G401 (cell line): ENCODE results near the gene NAP1L2. TPM values are rescaled to one million over a fixed set of nuclear protein-coding genes. Genes with fewer than 3 reads are reported as not detected.
"Not testable (repeated sequence)": the region's sequence is repeated elsewhere in the genome, so short reads cannot be mapped to it uniquely, and the experiment has no call there.

Source experiments
- DNase-seq: peaks from one replicate; pipeline ENCODE4 v3.0.0-alpha.2; 2015; ENCODE audit warnings: low spot score
- in situ Hi-C: cut with HindIII; loops from 2 replicates; pipeline ENCODE4 v1.10.0; 2016; ENCODE audit warnings: low sequenced_read_pairs, mixed read lengths
- total RNA-seq: library from RNA; depleted of rRNA; stranded (reverse); fragments of >200 nt; shearing (Covaris generic); gene quantifications from 2 replicates; pipeline ENCODE4 v1.2.3, GENCODE V29; 2014; rRNA removed

NAP1L2 gene, protein sequence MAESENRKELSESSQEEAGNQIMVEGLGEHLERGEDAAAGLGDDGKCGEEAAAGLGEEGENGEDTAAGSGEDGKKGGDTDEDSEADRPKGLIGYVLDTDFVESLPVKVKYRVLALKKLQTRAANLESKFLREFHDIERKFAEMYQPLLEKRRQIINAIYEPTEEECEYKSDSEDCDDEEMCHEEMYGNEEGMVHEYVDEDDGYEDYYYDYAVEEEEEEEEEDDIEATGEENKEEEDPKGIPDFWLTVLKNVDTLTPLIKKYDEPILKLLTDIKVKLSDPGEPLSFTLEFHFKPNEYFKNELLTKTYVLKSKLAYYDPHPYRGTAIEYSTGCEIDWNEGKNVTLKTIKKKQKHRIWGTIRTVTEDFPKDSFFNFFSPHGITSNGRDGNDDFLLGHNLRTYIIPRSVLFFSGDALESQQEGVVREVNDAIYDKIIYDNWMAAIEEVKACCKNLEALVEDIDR
- total RNA-seq, result 0.86 TPM in 1 of 2 replicates, not detected in the other

- in situ Hi-C loops, result no loop called here
- DNase-seq, result peak; percentile 95
Measured at GRCh38 chrX:73214426-73215094, at the start of gene NAP1L2. Gene NAP1L2, minus strand, starts transcription at chrX:73214851. Its CDS starts 359 bp downstream, at chrX:73214492.

- in situ Hi-C loops, result no loop called here
- peak; percentile 59 for DNase-seq
Measured at GRCh38 chrX:73262991-73263390, 48.3 kb upstream of the NAP1L2 start.

DNA sequence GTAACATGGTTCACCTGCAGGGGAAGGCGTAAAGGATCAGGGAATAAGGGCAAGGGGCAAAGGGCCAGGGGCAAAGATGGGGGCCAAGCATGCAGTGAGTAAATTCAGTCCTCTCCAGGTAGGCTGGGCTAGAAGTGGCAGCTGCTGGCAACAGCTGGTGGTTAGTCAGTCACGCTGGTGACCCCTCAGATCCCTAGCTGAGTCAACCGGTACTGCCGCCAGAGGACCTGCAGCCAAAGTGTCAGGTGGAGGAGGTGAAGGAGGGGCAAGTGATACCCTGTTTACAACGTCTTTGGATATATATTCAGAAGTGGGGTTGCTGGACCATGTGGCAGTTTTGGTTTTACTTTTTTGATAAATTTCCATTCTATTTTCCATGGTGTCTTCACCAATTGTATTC is 24.6 kb upstream of the NAP1L2 start:
- DNase-seq, result no peak
- in situ Hi-C loops, result no loop called here

- in situ Hi-C loops, result no loop called here
- peak; percentile 54 for DNase-seq
Measured at GRCh38 chrX:73217621-73218020, 3.0 kb upstream of the NAP1L2 start.

- in situ Hi-C loops, result no loop called here
- peak; percentile 44 for DNase-seq
Measured at GRCh38 chrX:73215246-73215645, 595 bp upstream of the NAP1L2 start.

- in situ Hi-C loops, result no loop called here
- DNase-seq, result peak; percentile 41
Measured at GRCh38 chrX:73213734-73214425, 771 bp downstream of the NAP1L2 start.

GRCh38 chrX:73206366-73206765 is 8.3 kb downstream of the NAP1L2 start:
- DNase-seq, result no peak

DNA sequence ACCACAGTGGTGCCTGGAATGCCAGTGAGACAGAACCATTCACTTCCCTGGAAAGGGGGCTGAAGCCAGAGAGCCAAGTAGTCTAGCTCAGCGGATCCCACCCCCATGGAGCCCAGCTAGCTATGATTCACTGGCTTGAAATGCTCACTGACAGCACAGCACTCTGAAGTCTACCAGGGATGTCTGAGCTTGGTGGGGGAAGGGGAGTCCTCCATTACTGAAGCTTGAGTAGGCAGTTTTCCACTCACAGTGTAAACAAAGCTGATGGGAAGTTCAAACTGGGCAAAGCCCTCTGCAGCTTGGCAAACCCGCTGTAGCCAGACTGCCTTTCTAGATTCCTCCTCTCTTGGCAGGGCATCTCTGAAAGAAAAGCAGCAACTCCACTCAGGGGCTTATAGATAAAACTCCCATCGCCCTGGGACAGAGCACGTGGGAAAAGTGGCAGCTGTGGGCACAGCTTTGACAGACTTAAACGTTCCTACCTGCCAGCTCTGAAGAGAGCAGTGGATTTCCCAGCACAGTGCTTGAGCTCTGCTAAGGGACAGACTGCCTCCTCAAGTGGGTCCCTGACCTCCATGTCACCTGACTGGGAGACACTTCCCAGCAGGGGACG is 32.0 kb downstream of the NAP1L2 start:
- in situ Hi-C loops, result no loop called here
- no peak for DNase-seq

More at GRCh38 chrX:73206366-73206765, 8.3 kb downstream of the NAP1L2 start:
- in situ Hi-C loops, result no loop called here

GRCh38 chrX:73168945-73169344 is 45.7 kb downstream of the NAP1L2 start:
- DNase-seq, in situ Hi-C loops: not testable (repeated sequence)

Other genes with a start within 250 kb of the NAP1L2 start
- gene PABPC1L2B, start 211.9 kb downstream of the NAP1L2 start, total RNA-seq, result not detected in 2 replicates
- not detected in 2 replicates for gene PABPC1L2A, start 135.3 kb downstream of the NAP1L2 start, total RNA-seq
- not detected in 2 replicates for gene CDX4, start 232.2 kb upstream of the NAP1L2 start, total RNA-seq